ENCODE results near the gene PGC. TPM values are rescaled to one million over a fixed set of nuclear protein-coding genes. Genes with fewer than 3 reads are reported as not detected.
A peak's percentile ranks its signal among the peaks of the same experiment; 100 is the strongest.

The PGC gene
- total RNA-seq, 1 donor from 2014 or later: not detected

- no peak overlapping the region for H3K27ac Mint-ChIP-seq
- H3K27me3 Mint-ChIP-seq: no peaks in the 10 kb centered on the region
- H3K4me1 Mint-ChIP-seq (ENCODE audit: low read depth): peaks cover 3% of the 10 kb centered on the region
Measured at GRCh38 chr6:41718828-41719227, 28.4 kb downstream of the PGC start.

GRCh38 chr6:41717392-41717736 lies 29.8 kb downstream of the PGC start:
- no peak for DNase-seq (ENCODE audit: low spot score, unreplicated experiment)
- TF ChIP-seq CTCF (IDR thresholded peaks at IDR 0.05; ENCODE audit: unreplicated experiment): no peak
- Mint-ChIP-seq H3K36me3 (ENCODE audit: insufficient read depth) (no peaks in the 10 kb centered on the region), H3K4me3 (ENCODE audit: low read depth) (no peak overlapping the region), H3K27ac (peak overlapping the region; percentile 56), H3K4me1 (ENCODE audit: low read depth) (no peaks in the 10 kb centered on the region), H3K9me3 (ENCODE audit: low read depth) (no peaks in the 10 kb centered on the region), H3K27me3 (no peaks in the 10 kb centered on the region)

More at GRCh38 chr6:41718828-41719227, 28.4 kb downstream of the PGC start:
- no peak for DNase-seq (ENCODE audit: low spot score, unreplicated experiment)
- no peak for TF ChIP-seq CTCF (IDR thresholded peaks at IDR 0.05; ENCODE audit: unreplicated experiment)
- Mint-ChIP-seq H3K4me3 (ENCODE audit: low read depth) (no peak overlapping the region), H3K36me3 (ENCODE audit: insufficient read depth) (no peaks in the 10 kb centered on the region), H3K9me3 (ENCODE audit: low read depth) (no peaks in the 10 kb centered on the region)

GRCh38 chr6:41716516-41717391 lies 30.4 kb downstream of the PGC start:
- Mint-ChIP-seq H3K9me3 (ENCODE audit: low read depth) (no peaks in the 10 kb centered on the region), H3K4me3 (ENCODE audit: low read depth) (no peak overlapping the region), H3K36me3 (ENCODE audit: insufficient read depth) (no peaks in the 10 kb centered on the region), H3K4me1 (ENCODE audit: low read depth) (no peaks in the 10 kb centered on the region), H3K27ac (peak overlapping the region; percentile 56), H3K27me3 (no peaks in the 10 kb centered on the region)
- no peak for TF ChIP-seq CTCF (IDR thresholded peaks at IDR 0.05; ENCODE audit: unreplicated experiment)
- DNase-seq (ENCODE audit: low spot score, unreplicated experiment): no peak

GRCh38 chr6:41715795-41716515 lies 31.2 kb downstream of the PGC start:
- Mint-ChIP-seq H3K4me1 (ENCODE audit: low read depth) (no peaks in the 10 kb centered on the region), H3K27ac (no peak overlapping the region), H3K4me3 (ENCODE audit: low read depth) (no peak overlapping the region), H3K9me3 (ENCODE audit: low read depth) (no peaks in the 10 kb centered on the region), H3K27me3 (no peaks in the 10 kb centered on the region), H3K36me3 (ENCODE audit: insufficient read depth) (no peaks in the 10 kb centered on the region)
- TF ChIP-seq CTCF (IDR thresholded peaks at IDR 0.05; ENCODE audit: unreplicated experiment): no peak
- DNase-seq (ENCODE audit: low spot score, unreplicated experiment): no peak

GRCh38 chr6:41714556-41715273 lies 32.5 kb downstream of the PGC start:
- H3K27me3 Mint-ChIP-seq: peaks cover 9% of the 10 kb centered on the region

More at GRCh38 chr6:41714556-41715273, 32.5 kb downstream of the PGC start:
- no peak overlapping the region for H3K27ac Mint-ChIP-seq
- no peak overlapping the region for H3K4me3 Mint-ChIP-seq (ENCODE audit: low read depth)
- TF ChIP-seq CTCF (IDR thresholded peaks at IDR 0.05; ENCODE audit: unreplicated experiment): no peak
- no peaks in the 10 kb centered on the region for H3K36me3 Mint-ChIP-seq (ENCODE audit: insufficient read depth)
- H3K9me3 Mint-ChIP-seq (ENCODE audit: low read depth): no peaks in the 10 kb centered on the region
- H3K4me1 Mint-ChIP-seq (ENCODE audit: low read depth): no peaks in the 10 kb centered on the region
- DNase-seq (ENCODE audit: low spot score, unreplicated experiment): no peak

Data from progenitor cell of endocrine pancreas (in vitro differentiated cells).